Daoy (cell line): ENCODE measurements around the gene CERS6. TPM values are rescaled to one million over a fixed set of nuclear protein-coding genes. Genes with fewer than 3 reads are reported as not detected.
A peak's percentile ranks its signal among the peaks of the same experiment; 100 is the strongest.
"Not testable (repeated sequence)": the region's sequence is repeated elsewhere in the genome, so short reads cannot be mapped to it uniquely, and the experiment has no call there.

Experiments
- DNase-seq: peaks from one replicate; pipeline ENCODE4 v3.0.0-alpha.2; 2015; ENCODE audit warnings: low read depth
- total RNA-seq: library from RNA; depleted of rRNA; stranded (reverse); fragments of >200 nt; shearing (Covaris generic); gene quantifications from 2 replicates; pipeline ENCODE4 v1.2.3, GENCODE V29; 2014

Gene CERS6
- total RNA-seq, 1 experiment from 2014 or later: 16.4 TPM

- no peak for DNase-seq
Observed at GRCh38 chr2:168501466-168502065, 45.5 kb downstream of the CERS6 start.

GRCh38 chr2:168502852-168503251, 46.8 kb downstream of the CERS6 start:
- not testable (repeated sequence) for DNase-seq

GRCh38 chr2:168503901-168504300, 47.8 kb downstream of the CERS6 start:
- no peak for DNase-seq

GRCh38 chr2:168504323-168504722, 48.3 kb downstream of the CERS6 start:
- DNase-seq: no peak

GRCh38 chr2:168510125-168510756, 54.2 kb downstream of the CERS6 start:
- DNase-seq: no peak

GRCh38 chr2:168514692-168515091, 58.6 kb downstream of the CERS6 start:
- DNase-seq: no peak

GRCh38 chr2:168515502-168515901, 59.4 kb downstream of the CERS6 start:
- DNase-seq: no peak

- no peak for DNase-seq
Observed at GRCh38 chr2:168517816-168518215, 61.7 kb downstream of the CERS6 start.

- DNase-seq: peak; percentile 37
Observed at GRCh38 chr2:168518555-168519066, 62.5 kb downstream of the CERS6 start.

GRCh38 chr2:168519534-168520308, 63.6 kb downstream of the CERS6 start:
- no peak for DNase-seq

- DNase-seq: no peak
Observed at GRCh38 chr2:168521053-168521741, 65.1 kb downstream of the CERS6 start.

GRCh38 chr2:168522446-168522845, 66.4 kb downstream of the CERS6 start:
- DNase-seq: no peak

GRCh38 chr2:168524005-168524404, 67.9 kb downstream of the CERS6 start:
- DNase-seq: no peak

GRCh38 chr2:168525020-168525419, 68.9 kb downstream of the CERS6 start:
- no peak for DNase-seq

- DNase-seq: no peak
Observed at GRCh38 chr2:168525716-168526446, 69.8 kb downstream of the CERS6 start.

- DNase-seq: no peak
Observed at GRCh38 chr2:168526641-168527040, 70.6 kb downstream of the CERS6 start.

GRCh38 chr2:168528016-168528415, 71.9 kb downstream of the CERS6 start:
- no peak for DNase-seq

- no peak for DNase-seq
Observed at GRCh38 chr2:168528469-168528868, 72.4 kb downstream of the CERS6 start.

GRCh38 chr2:168529054-168529833, 73.2 kb downstream of the CERS6 start:
- no peak for DNase-seq

GRCh38 chr2:168529900-168530561, 74.0 kb downstream of the CERS6 start:
- DNase-seq: peak; percentile 12
